Occipital lobe (tissue), 2 donors: ENCODE measurements around the gene MED12L. TPM values are rescaled to one million over a fixed set of nuclear protein-coding genes. Genes with fewer than 3 reads are reported as not detected.

Experiments
- DNase-seq: peaks from one replicate; lab custom pipeline; 2025; lab: John Stamatoyannopoulos, UW
- total RNA-seq: library from RNA; depleted of rRNA; stranded (reverse); fragments of >200 nt; gene quantifications from one replicate; pipeline ENCODE4 v1.2.3, GENCODE V29; 2014

Gene MED12L
- total RNA-seq, 1 donor from 2014 or later: 6.1 TPM

- DNase-seq: no peak
Observed at GRCh38 chr3:151178208-151178845, 92.9 kb downstream of the MED12L start.

GRCh38 chr3:151182349-151183079, 97.0 kb downstream of the MED12L start:
- no peak for DNase-seq

GRCh38 chr3:151183265-151183671, 97.8 kb downstream of the MED12L start:
- DNase-seq: no peak

- DNase-seq: no peak
Observed at GRCh38 chr3:151191095-151191494, 105.6 kb downstream of the MED12L start.

- DNase-seq: no peak
Observed at GRCh38 chr3:151192545-151192944, 107.1 kb downstream of the MED12L start.

GRCh38 chr3:151195826-151196225, 110.4 kb downstream of the MED12L start:
- no peak for DNase-seq

GRCh38 chr3:151196434-151196833, 111.0 kb downstream of the MED12L start:
- no peak for DNase-seq

GRCh38 chr3:151197228-151197627, 111.8 kb downstream of the MED12L start:
- no peak for DNase-seq

- DNase-seq: no peak
Observed at GRCh38 chr3:151197981-151198767, 112.7 kb downstream of the MED12L start.

GRCh38 chr3:151198849-151199248, 113.4 kb downstream of the MED12L start:
- no peak for DNase-seq

- DNase-seq: no peak
Observed at GRCh38 chr3:151199554-151200438, 114.3 kb downstream of the MED12L start.

GRCh38 chr3:151200586-151200985, 115.1 kb downstream of the MED12L start:
- DNase-seq: no peak

- no peak for DNase-seq
Observed at GRCh38 chr3:151201051-151201730, 115.7 kb downstream of the MED12L start.

GRCh38 chr3:151203051-151203420, 117.6 kb downstream of the MED12L start, which contains the start of gene GPR171:
Gene GPR171, minus strand, starts transcription at chr3:151203216. Its CDS starts 3,830 bp downstream, at chr3:151199386.
- DNase-seq: no peak

GRCh38 chr3:151204530-151205402, 119.3 kb downstream of the MED12L start:
- no peak for DNase-seq

GRCh38 chr3:151205482-151205881, 120.0 kb downstream of the MED12L start:
- no peak for DNase-seq

- no peak for DNase-seq
Observed at GRCh38 chr3:151206201-151206600, 120.7 kb downstream of the MED12L start.

GRCh38 chr3:151209654-151210053, 124.2 kb downstream of the MED12L start:
- DNase-seq: no peak

- DNase-seq: no peak
Observed at GRCh38 chr3:151210676-151211381, 125.4 kb downstream of the MED12L start.
